ENCODE data around the gene TBX10.

GRCh38 chr11:67639438-67639859 lies at the start of gene TBX10:
- no peak for TF ChIP-seq CTCF (IDR thresholded peaks at IDR 0.05)
- TF ChIP-seq POLR2A (IDR thresholded peaks at IDR 0.05): no peak

All from tibial nerve (tissue), 3 donors.